Occipital lobe (tissue), 3 donors: ENCODE data around the gene ATP8B2. TPM values are rescaled to one million over a fixed set of nuclear protein-coding genes. Genes with fewer than 3 reads are reported as not detected.

Source experiments
- DNase-seq: peaks from one replicate; lab custom pipeline; 2025; lab: John Stamatoyannopoulos, UW
- small RNA-seq: library from RNA; depleted of rRNA; stranded (forward); fragments of <200 nt; gene quantifications from one replicate; pipeline ENCODE3, GENCODE V24; 2014
- total RNA-seq: library from RNA; depleted of rRNA; stranded (reverse); fragments of >200 nt; gene quantifications from one replicate; pipeline ENCODE4 v1.2.3, GENCODE V29; 2014

The ATP8B2 gene
- total RNA-seq, 1 donor from 2014 or later, result 28.5 TPM

DNA sequence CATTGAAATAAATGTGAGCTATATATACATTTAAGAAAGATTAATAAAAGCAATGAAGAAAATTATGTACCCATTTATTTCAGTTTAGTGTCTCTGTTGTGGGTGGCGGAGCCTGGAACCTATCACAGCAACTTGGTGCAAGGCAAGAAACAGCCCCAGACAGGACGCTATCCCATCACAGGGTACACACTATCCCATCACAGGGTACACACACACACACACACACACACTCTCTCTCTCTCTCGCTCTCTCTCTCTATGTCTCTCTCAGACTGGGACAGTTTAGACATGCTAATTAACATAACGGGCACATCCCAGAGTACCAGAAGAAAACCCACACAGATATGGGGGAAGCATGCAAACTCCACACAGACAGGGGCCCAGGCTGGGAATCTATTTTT is 73.4 kb downstream of the ATP8B2 start:
- no peak for DNase-seq

DNA sequence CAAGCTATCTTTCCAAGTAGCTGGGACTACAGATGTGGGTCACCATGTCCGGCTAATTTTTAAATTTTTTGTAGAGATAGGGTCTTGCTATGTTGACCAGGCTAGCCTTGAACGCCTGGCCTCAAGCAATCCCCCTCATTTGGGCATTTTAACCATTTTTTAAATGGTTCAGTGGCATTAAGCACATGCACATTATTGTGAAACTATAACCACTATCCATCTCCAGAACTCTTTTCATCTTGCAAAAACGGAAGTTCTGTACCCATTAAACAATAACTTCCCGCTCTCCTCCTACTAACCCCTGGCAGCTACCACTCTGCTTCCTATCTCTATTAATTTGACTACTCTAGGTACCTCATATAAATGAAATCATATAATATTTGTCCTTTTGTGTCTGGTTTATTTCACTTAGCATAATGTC is 75.1 kb downstream of the ATP8B2 start:
- DNase-seq, result no peak

Small RNA genes within 50 kb of the gene (small RNA-seq; reads per million reads assigned to genes)
- gene RF00273 (not detected), gene RNU6-121P (not detected), gene RNU6-239P (not detected), gene RNU7-57P (not detected)

Other genes with a start within 250 kb of the ATP8B2 start
- under 0.01 TPM for gene NUP210L, start 170.5 kb upstream of the ATP8B2 start, total RNA-seq
- gene TPM3, start 133.4 kb upstream of the ATP8B2 start, total RNA-seq, result 208 TPM
- not detected for gene CFAP141, start 119.2 kb upstream of the ATP8B2 start, total RNA-seq
- gene UBAP2L, start 104.6 kb upstream of the ATP8B2 start, total RNA-seq, result 43.5 TPM
- gene HAX1, start 52.9 kb upstream of the ATP8B2 start, total RNA-seq, result 57.7 TPM
- gene AQP10, start 4.4 kb upstream of the ATP8B2 start, total RNA-seq, result not detected
- gene IL6R, start 79.8 kb downstream of the ATP8B2 start, total RNA-seq, result 2.8 TPM
- 0.16 TPM for gene TDRD10, start 176.7 kb downstream of the ATP8B2 start, total RNA-seq
- gene SHE, start 176.9 kb downstream of the ATP8B2 start, total RNA-seq, result 2.0 TPM
- 20.6 TPM for gene UBE2Q1, start 233.1 kb downstream of the ATP8B2 start, total RNA-seq
- gene CHRNB2, start 242.3 kb downstream of the ATP8B2 start, total RNA-seq, result 20.4 TPM